Cardiac muscle cell (in vitro differentiated cells and primary cell): ENCODE results near the gene DLGAP1. TPM values are rescaled to one million over a fixed set of nuclear protein-coding genes. Genes with fewer than 3 reads are reported as not detected.

ENCODE experiments used
- DNase-seq, 2 donors: peaks; one replicate each; pipeline versions ENCODE4 v3.0.0 to v3.0.0-alpha.2; 2010 to 2017; ENCODE audit warnings: low read depth in 1 of 2, low spot score in 1 of 2
- H3K27ac ChIP-seq: fragments of 200-600 bp; sonication (generic); 2 replicates; pipeline ENCODE4 v1.5.1; 2016
- H3K27me3 ChIP-seq: fragments of 200-600 bp; sonication (generic); 2 replicates; pipeline ENCODE4 v1.6.0; 2016; ENCODE audit warnings: control low read depth
- H3K36me3 ChIP-seq: fragments of 200-600 bp; sonication (generic); 2 replicates; pipeline ENCODE4 v1.5.1; 2016; ENCODE audit warnings: control low read depth
- H3K4me1 ChIP-seq: fragments of 200-600 bp; sonication (generic); 2 replicates; pipeline ENCODE4 v1.8.1; 2017; ENCODE audit warnings: low read depth, mild to moderate bottlenecking, mixed run types
- H3K4me3 ChIP-seq: fragments of 200-600 bp; sonication (generic); 2 replicates; pipeline ENCODE4 v1.5.1; 2016; ENCODE audit warnings: mild to moderate bottlenecking
- H3K9me3 ChIP-seq: fragments of 200-600 bp; sonication (generic); 2 replicates; pipeline ENCODE4 v1.5.1; 2017; ENCODE audit warnings: low read depth, mild to moderate bottlenecking, control low read depth
- polyA plus RNA-seq: library from polyadenylated mRNA; unstranded; fragments of >200 nt; fragmentation: Nextera tagmentation; extraction: Ambion mirVana; gene quantifications from 2 replicates; pipeline ENCODE4 v1.2.1, GENCODE V29; 2016
- total RNA-seq: library from RNA; depleted of rRNA; stranded (reverse); fragments of >200 nt; gene quantifications from 2 replicates; pipeline ENCODE4 v1.2.3, GENCODE V29; 2016
- TF ChIP-seq, protein P1 (sequence below): IDR thresholded peaks from 2 replicates; pipeline ENCODE4 v1.5.1; 2012; ENCODE audit warnings: low read depth, mild to moderate bottlenecking, low read length

The DLGAP1 gene
- total and polyA plus RNA-seq, 2 experiments from 2014 or later, result 2.5 to 7.9 TPM

DNA sequence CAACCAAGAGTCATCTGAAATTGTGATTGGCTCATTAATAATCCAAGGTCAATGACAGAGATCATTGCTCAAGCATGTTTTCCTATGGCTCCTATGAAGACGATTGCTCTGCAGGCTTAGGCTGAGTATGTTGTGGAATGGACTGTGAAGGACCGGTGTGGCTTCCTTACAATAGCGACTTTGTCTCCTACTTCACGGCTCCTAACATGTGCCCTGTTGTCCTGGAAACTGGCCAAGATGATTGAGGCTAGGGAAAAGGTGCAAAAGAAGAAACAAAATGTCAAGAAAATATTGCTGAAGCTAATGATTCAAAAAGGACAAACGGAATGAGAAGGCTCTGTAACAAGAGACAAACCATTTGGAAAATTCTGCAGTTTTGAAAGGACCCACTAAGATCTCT is 24.3 kb downstream of the DLGAP1 start:
- TF ChIP-seq, protein P1, sequence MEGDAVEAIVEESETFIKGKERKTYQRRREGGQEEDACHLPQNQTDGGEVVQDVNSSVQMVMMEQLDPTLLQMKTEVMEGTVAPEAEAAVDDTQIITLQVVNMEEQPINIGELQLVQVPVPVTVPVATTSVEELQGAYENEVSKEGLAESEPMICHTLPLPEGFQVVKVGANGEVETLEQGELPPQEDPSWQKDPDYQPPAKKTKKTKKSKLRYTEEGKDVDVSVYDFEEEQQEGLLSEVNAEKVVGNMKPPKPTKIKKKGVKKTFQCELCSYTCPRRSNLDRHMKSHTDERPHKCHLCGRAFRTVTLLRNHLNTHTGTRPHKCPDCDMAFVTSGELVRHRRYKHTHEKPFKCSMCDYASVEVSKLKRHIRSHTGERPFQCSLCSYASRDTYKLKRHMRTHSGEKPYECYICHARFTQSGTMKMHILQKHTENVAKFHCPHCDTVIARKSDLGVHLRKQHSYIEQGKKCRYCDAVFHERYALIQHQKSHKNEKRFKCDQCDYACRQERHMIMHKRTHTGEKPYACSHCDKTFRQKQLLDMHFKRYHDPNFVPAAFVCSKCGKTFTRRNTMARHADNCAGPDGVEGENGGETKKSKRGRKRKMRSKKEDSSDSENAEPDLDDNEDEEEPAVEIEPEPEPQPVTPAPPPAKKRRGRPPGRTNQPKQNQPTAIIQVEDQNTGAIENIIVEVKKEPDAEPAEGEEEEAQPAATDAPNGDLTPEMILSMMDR, result no peak

DNA sequence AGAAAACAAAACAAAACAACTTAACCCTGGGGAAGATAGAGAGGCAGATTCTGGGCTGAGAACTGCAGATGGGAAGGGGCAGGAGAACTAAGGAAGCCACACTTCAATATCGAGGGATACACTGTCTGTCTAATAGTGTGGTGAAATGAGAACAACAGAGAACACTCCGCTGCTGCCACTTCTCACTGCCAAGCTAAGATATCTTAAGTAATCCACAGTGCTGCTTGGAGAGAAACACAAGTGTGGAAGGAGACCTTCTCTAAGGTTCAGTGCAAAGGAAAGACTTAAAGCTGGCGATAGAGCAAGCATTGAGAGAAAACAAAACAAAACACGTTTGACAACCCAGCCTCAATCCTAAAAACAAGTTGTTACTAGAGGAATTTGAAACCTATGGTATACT is 37.4 kb downstream of the DLGAP1 start:
- no peak for DNase-seq
- TF ChIP-seq, protein P1, result no peak
- H3K4me3 ChIP-seq, result no peak overlapping the region
- H3K4me1 ChIP-seq, result no peaks in the 10 kb centered on the region
- no peaks in the 10 kb centered on the region for H3K27me3 ChIP-seq
- no peaks in the 10 kb centered on the region for H3K36me3 ChIP-seq
- no peaks in the 10 kb centered on the region for H3K9me3 ChIP-seq
- H3K27ac ChIP-seq, result no peak overlapping the region

More for the DNA sequence above, 24.3 kb downstream of the DLGAP1 start:
- no peaks in the 10 kb centered on the region for H3K27me3 ChIP-seq
- no peaks in the 10 kb centered on the region for H3K9me3 ChIP-seq
- H3K4me3 ChIP-seq, result no peak overlapping the region
- no peak overlapping the region for H3K27ac ChIP-seq
- H3K36me3 ChIP-seq, result no peaks in the 10 kb centered on the region
- DNase-seq, result no peak
- H3K4me1 ChIP-seq, result no peaks in the 10 kb centered on the region

DNA sequence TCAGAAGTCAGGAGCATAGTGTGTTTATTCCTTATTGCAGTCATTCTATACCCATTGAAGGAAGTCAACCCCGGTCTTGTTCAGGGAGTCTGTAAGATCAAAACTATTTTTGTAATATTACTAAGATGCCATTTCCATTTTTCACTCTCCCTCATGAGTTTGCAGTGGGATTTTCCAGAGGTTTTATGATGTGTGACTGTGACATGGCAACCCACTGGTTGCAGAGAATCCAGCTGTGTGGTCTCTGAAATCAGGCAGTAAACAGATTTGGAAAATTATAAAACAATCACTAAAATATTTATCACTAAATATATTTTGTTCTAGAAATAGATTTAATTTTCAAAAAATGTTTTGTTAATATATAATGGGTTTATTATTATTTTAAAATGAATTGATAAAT is 38.1 kb downstream of the DLGAP1 start:
- DNase-seq, result no peak
- Histone ChIP-seq H3K9me3 (no peaks in the 10 kb centered on the region), H3K27ac (no peak overlapping the region), H3K4me3 (no peak overlapping the region), H3K4me1 (no peaks in the 10 kb centered on the region), H3K27me3 (no peaks in the 10 kb centered on the region), H3K36me3 (no peaks in the 10 kb centered on the region)
- TF ChIP-seq, protein P1, result no peak

DNA sequence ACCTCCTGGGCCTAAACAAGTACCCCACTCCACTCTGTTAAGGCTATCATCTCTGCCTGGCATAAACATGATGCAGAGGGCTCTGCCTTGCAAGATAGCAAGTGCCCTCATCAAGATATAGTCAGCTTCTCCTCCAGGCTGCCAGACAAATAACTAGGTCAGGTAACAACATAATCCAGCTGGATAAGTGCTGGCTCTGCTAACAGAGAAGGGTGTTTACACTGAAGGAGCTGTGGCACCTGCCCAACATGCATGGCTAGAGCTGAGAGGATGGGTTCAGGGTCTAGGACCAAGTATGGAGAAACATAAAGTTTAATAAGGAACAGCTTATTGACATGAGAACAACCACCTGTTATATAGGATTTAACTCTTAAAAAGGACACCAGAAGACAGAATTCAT is 42.8 kb downstream of the DLGAP1 start:
- Histone ChIP-seq H3K27me3 (no peaks in the 10 kb centered on the region), H3K27ac (no peak overlapping the region), H3K4me3 (no peak overlapping the region), H3K36me3 (no peaks in the 10 kb centered on the region), H3K4me1 (no peaks in the 10 kb centered on the region), H3K9me3 (no peaks in the 10 kb centered on the region)
- TF ChIP-seq, protein P1, result no peak
- DNase-seq, result no peak

DNA sequence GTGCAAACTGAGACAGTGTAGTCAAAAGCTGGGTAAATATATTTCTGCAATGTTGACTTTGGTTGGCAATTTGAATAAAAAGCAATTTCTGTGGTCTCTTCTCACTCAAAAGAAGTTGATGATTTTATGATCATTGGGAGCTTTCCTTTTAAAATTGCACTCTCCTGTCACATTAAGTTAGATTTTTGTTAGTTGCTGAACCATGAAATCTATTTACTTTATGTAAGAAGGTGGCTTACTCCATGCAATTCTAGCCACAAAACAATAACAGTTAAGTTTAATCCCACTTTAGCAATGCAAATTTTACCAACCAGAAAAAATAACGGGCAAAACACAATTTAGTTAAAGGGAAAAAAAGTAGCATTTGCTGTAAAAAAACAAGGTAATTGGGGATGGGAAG is 48.3 kb downstream of the DLGAP1 start:
- H3K4me1 ChIP-seq, result no peaks in the 10 kb centered on the region
- TF ChIP-seq, protein P1, result no peak
- no peak overlapping the region for H3K27ac ChIP-seq
- no peaks in the 10 kb centered on the region for H3K27me3 ChIP-seq
- no peak overlapping the region for H3K4me3 ChIP-seq
- no peaks in the 10 kb centered on the region for H3K36me3 ChIP-seq
- no peaks in the 10 kb centered on the region for H3K9me3 ChIP-seq
- DNase-seq, result no peak

DNA sequence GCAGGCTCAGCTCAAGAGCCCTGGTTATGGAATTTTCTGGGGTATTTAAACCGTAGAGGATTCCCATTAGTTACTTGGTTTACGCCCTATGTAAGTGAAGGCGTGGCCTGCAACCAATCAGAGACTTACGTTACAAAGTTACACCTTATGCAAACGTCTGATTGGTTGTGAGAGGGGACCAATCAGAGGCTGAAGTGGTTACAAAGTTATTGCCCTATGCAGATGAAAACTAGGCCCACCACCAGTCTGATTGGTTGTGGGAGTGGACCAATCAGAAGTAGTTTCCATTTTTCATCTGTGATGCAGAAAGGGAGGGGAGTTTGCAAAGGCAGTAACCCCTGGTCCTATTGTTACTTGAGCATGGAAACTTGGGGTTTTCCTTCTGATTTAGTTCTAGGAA is 49.1 kb downstream of the DLGAP1 start:
- DNase-seq, result no peak
- no peaks in the 10 kb centered on the region for H3K9me3 ChIP-seq
- no peaks in the 10 kb centered on the region for H3K4me1 ChIP-seq
- no peaks in the 10 kb centered on the region for H3K27me3 ChIP-seq
- TF ChIP-seq, protein P1, result no peak
- H3K4me3 ChIP-seq, result no peak overlapping the region
- no peaks in the 10 kb centered on the region for H3K36me3 ChIP-seq
- no peak overlapping the region for H3K27ac ChIP-seq
